Stomach (tissue), 9 donors: ENCODE measurements around the gene BCAP29. TPM values are rescaled to one million over a fixed set of nuclear protein-coding genes. Genes with fewer than 3 reads are reported as not detected.

Experiments used
- DNase-seq, 2 donors: peaks; one replicate each; pipeline versions ENCODE4 v3.0.0 to v3.0.0-alpha.2; 2013 to 2019
- H3K27ac ChIP-seq, 5 donors: fragments of 200-600 bp in 4 of 5; sonication (generic) in 4 of 5; one replicate each; pipeline ENCODE4 v1.5.1; 2013 to 2019; ENCODE audit warnings: mild to moderate bottlenecking in 1 of 5, moderate library complexity in 1 of 5
- H3K27me3 ChIP-seq, 3 donors: fragments of 200-600 bp; sonication (generic); one replicate each; pipeline ENCODE4 v1.5.1; 2017 to 2019; ENCODE audit warnings: mixed run types in 1 of 3
- H3K36me3 ChIP-seq, 4 donors: fragments of 200-600 bp; sonication (generic); 1 replicate in 3 of 4; 2 replicates in 1 of 4; pipeline ENCODE4 v1.5.1; 2016 to 2019
- H3K4me1 ChIP-seq, 4 donors: fragments of 200-600 bp; sonication (generic); one replicate each; pipeline ENCODE4 v1.5.1; 2016 to 2019
- H3K4me3 ChIP-seq, 4 donors: fragments of 200-600 bp; sonication (generic) in 3 of 4; one replicate each; pipeline ENCODE4 v1.5.1; 2016 to 2019; ENCODE audit warnings: mild to moderate bottlenecking in 1 of 4
- H3K9me3 ChIP-seq, 4 donors: fragments of 200-600 bp; sonication (generic); one replicate each; pipeline ENCODE4 v1.5.1; 2016 to 2019
- EP300 ChIP-seq: sonication (generic); formaldehyde crosslinking; IDR thresholded peaks from one replicate; pipeline ENCODE4 v1.6.1; 2017; ENCODE audit warnings: antibody characterized with exemption
- POLR2A ChIP-seq, 4 donors: fragments of 450-650 bp; IDR thresholded peaks; one replicate each; pipeline ENCODE4 v1.6.1; 2016; ENCODE audit warnings: antibody characterized with exemption in 4 of 4, control low read depth in 2 of 4, mild to moderate bottlenecking in 1 of 4, moderate library complexity in 1 of 4
- POLR2AphosphoS5 ChIP-seq, 3 donors: sonication (generic); formaldehyde crosslinking; IDR thresholded peaks; one replicate each; pipeline ENCODE4 v1.6.1; 2016; ENCODE audit warnings: antibody characterized with exemption in 3 of 3
- WGBS, 5 donors: extraction: QIAGEN DNeasy Blood & Tissue Kit in 3 of 5; methylation state at CpG; one replicate each; pipeline versions ENCODE4 v1.1.5 to v1.1.7; 2013 to 2018; 5-methylcytosine and 5-hydroxymethylcytosine counted together
- intact Hi-C: fragments of 100-400 bp; cut with DNase I; formaldehyde crosslinking; loops from one replicate; pipeline ENCODE4 v1.15.1; 2023; ENCODE audit warnings: low total_unique reads
- polyA plus RNA-seq, 3 donors: library from polyadenylated mRNA; stranded (reverse); fragments of 200-250 nt; gene quantifications; one replicate each; pipeline ENCODE4 v1.2.3, GENCODE V29; 2013
- total RNA-seq, 5 donors: library from RNA; depleted of rRNA; stranded (reverse); fragments of >200 nt; gene quantifications; one replicate each; pipeline versions ENCODE4 v1.1.0 to v1.2.3, GENCODE V29; 2014 to 2016
- TF ChIP-seq, protein P1 (sequence below), 7 experiments: fragments of 450-650 bp in 4 of 7; fragments of 200-600 bp in 3 of 7; sonication (generic) in 3 of 7; IDR thresholded peaks; one replicate each; pipeline ENCODE4 v1.5.1; 2016 to 2019; ENCODE audit warnings: antibody characterized with exemption in 7 of 7, control low read depth in 2 of 7, mild to moderate bottlenecking in 1 of 7
- donor health status: healthy with polysubstance abuse.
- donor health status: Bipolar disorder and iron deficiency.
- donor health status: healthy.

The BCAP29 gene
- total and polyA plus RNA-seq, 8 donors: 26.1 to 73.1 (median 44.8) TPM

DNA sequence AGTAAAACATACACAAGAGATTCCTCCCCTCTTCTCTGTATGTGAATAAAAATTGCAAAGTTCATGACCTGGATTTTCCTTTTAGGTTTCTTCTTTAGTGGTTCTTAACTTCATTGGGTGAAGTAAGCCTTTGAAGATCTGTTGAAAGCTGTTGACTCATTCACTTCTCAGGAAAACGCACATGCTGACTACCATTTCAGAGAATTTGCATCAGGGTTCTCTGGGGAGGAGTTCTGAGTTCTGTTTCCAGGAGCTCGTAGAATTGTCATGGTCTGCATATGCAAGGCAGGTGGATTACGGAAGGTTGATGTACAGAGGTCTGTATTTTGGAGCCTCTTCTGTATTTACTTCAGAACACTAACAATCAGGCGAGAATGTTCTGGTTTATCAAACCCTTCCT, 79.6 kb downstream of the BCAP29 start:
- no peaks in the 10 kb centered on the region for H3K9me3 ChIP-seq
- no peak overlapping the region for H3K4me3 ChIP-seq
- H3K27me3 ChIP-seq: peaks cover 0 to 53% (median 21%) of the 10 kb centered on the region in 3 donors
- WGBS, 5 donors: 71 to 81% (median 74%) methylated on average over 4 of the region's 4 CpGs
- no peak for DNase-seq
- TF ChIP-seq POLR2A (IDR thresholded peaks at IDR 0.05) (no peak), EP300 (no peak), POLR2AphosphoS5 (IDR thresholded peaks at IDR 0.05) (no peak)
- TF ChIP-seq, protein P1, sequence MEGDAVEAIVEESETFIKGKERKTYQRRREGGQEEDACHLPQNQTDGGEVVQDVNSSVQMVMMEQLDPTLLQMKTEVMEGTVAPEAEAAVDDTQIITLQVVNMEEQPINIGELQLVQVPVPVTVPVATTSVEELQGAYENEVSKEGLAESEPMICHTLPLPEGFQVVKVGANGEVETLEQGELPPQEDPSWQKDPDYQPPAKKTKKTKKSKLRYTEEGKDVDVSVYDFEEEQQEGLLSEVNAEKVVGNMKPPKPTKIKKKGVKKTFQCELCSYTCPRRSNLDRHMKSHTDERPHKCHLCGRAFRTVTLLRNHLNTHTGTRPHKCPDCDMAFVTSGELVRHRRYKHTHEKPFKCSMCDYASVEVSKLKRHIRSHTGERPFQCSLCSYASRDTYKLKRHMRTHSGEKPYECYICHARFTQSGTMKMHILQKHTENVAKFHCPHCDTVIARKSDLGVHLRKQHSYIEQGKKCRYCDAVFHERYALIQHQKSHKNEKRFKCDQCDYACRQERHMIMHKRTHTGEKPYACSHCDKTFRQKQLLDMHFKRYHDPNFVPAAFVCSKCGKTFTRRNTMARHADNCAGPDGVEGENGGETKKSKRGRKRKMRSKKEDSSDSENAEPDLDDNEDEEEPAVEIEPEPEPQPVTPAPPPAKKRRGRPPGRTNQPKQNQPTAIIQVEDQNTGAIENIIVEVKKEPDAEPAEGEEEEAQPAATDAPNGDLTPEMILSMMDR (IDR thresholded peaks at IDR 0.05): no peak
- intact Hi-C loops: no loop called here
- H3K27ac ChIP-seq: no peak overlapping the region
- no peaks in the 10 kb centered on the region for H3K36me3 ChIP-seq
- peaks cover 19 to 23% (median 20%) of the 10 kb centered on the region in 4 donors for H3K4me1 ChIP-seq

DNA sequence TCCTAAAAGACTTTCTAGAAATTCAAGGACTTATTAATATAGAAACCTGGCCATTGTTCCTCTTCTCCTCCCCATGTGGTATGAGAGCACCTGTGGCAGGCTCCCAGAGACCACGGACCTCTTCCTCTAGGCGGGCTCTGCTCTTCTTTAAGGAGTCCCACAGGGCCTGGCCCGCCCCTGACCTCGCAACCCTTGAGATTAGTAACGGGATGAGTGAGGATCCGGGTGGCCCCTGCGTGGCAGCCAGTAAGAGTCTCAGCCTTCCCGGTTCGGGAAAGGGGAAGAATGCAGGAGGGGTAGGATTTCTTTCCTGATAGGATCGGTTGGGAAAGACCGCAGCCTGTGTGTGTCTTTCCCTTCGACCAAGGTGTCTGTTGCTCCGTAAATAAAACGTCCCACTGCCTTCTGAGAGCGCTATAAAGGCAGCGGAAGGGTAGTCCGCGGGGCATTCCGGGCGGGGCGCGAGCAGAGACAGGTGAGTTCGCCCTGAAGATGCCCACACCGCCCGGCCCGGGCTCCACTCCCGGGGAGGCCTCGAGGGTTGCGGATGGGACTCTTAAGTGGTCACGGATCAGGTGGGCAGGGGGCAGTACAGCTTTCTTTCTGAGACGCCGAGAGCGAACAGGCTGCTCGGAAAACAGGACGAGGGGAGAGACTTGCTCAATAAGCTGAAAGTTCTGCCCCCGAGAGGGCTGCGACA, 80.5 kb downstream of the BCAP29 start, which contains the start of gene SLC26A4:
TSS of gene SLC26A4 (plus strand) at position 448 of the 700 bp plus-strand sequence. CDS start 814 bp downstream, outside the sequence.
- Histone ChIP-seq H3K36me3 (no peaks in the 10 kb centered on the region), H3K27me3 (peaks cover 0 to 58% (median 21%) of the 10 kb centered on the region in 3 donors), H3K4me3 (peak within 1 kb of the TSS; percentile 48 to 70 (median 54)), H3K27ac (peak within 1 kb of the TSS in 1 of 5 donors; percentile 26), H3K4me1 (peaks cover 19 to 23% (median 20%) of the 10 kb centered on the region in 4 donors), H3K9me3 (no peaks in the 10 kb centered on the region)
- no peak for DNase-seq
- TF ChIP-seq POLR2A (IDR thresholded peaks at IDR 0.05) (no peak), EP300 (no peak), POLR2AphosphoS5 (IDR thresholded peaks at IDR 0.05) (no peak)
- TF ChIP-seq, protein P1 (IDR thresholded peaks at IDR 0.05): no peak
- intact Hi-C loops: no loop called here
- WGBS, 5 donors: 2 to 10% (median 4%) methylated on average over 20 to 37 of the region's 37 CpGs

DNA sequence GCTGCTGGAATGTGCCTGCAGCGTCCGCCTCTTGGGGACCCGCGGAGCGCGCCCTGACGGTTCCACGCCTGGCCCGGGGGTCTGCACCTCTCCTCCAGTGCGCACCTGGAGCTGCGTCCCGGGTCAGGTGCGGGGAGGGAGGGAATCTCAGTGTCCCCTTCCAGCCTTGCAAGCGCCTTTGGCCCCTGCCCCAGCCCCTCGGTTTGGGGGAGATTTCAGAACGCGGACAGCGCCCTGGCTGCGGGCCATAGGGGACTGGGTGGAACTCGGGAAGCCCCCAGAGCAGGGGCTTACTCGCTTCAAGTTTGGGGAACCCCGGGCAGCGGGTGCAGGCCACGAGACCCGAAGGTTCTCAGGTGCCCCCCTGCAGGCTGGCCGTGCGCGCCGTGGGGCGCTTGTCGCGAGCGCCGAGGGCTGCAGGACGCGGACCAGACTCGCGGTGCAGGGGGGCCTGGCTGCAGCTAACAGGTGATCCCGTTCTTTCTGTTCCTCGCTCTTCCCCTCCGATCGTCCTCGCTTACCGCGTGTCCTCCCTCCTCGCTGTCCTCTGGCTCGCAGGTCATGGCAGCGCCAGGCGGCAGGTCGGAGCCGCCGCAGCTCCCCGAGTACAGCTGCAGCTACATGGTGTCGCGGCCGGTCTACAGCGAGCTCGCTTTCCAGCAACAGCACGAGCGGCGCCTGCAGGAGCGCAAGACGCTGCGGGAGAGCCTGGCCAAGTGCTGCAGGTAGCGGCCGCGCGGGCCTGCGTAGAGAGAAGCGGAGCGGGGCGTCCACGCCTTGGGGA, 81.2 kb downstream of the BCAP29 start:
- Histone ChIP-seq H3K27me3 (peaks cover 0 to 58% (median 21%) of the 10 kb centered on the region in 3 donors), H3K4me3 (peak overlapping the region; percentile 48 to 70 (median 54)), H3K9me3 (no peaks in the 10 kb centered on the region), H3K36me3 (no peaks in the 10 kb centered on the region), H3K4me1 (peaks cover 19 to 23% (median 20%) of the 10 kb centered on the region in 4 donors), H3K27ac (peak overlapping the region in 1 of 5 donors; percentile 26)
- TF ChIP-seq EP300 (no peak), POLR2A (IDR thresholded peaks at IDR 0.05) (no peak), POLR2AphosphoS5 (IDR thresholded peaks at IDR 0.05) (no peak)
- TF ChIP-seq, protein P1 (IDR thresholded peaks at IDR 0.05): peak in 2 of 7 experiments; percentile 13 to 17
- 1 to 2% (median 1%) methylated on average over 54 to 73 of the region's 73 CpGs for WGBS, 5 donors
- intact Hi-C loops: no loop called here
- peak; percentile 71 to 84 for DNase-seq

DNA sequence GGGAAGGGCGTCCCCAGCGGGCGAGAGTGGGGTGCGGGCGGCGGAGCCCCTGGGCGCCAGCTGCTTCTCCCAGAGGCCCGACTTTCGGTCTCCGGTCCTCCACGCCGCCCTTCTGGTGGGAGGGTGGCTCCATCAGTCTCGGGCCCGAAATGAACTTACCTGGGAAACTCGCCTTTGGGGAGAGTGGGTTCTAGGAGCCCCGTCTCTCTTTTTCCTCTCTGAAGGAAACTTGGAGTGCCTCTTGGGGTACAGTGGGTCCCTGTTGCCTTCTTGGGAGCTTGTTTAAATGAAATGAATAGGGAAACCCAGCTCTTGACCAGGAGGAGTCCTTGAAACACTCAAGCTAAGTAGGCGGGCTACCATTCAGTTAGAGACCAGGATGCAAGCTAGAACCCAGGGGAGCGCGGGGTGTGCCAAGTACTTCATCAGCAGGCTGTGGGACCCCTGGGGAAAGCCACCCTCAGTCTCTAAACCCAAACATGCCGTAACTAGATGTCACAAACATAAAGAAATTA, 81.9 kb downstream of the BCAP29 start:
- H3K4me1 ChIP-seq: peaks cover 19 to 23% (median 20%) of the 10 kb centered on the region in 4 donors
- no peaks in the 10 kb centered on the region for H3K9me3 ChIP-seq
- 7 to 11% (median 11%) methylated on average over 19 to 20 of the region's 20 CpGs for WGBS, 5 donors
- H3K36me3 ChIP-seq: no peaks in the 10 kb centered on the region
- peak overlapping the region in 1 of 5 donors; percentile 26 for H3K27ac ChIP-seq
- TF ChIP-seq POLR2A (IDR thresholded peaks at IDR 0.05): no peak
- no peak for TF ChIP-seq EP300
- TF ChIP-seq, protein P1 (IDR thresholded peaks at IDR 0.05): no peak
- no peak for TF ChIP-seq POLR2AphosphoS5 (IDR thresholded peaks at IDR 0.05)
- intact Hi-C loops: no loop called here
- peaks cover 0 to 58% (median 21%) of the 10 kb centered on the region in 3 donors for H3K27me3 ChIP-seq
- peak overlapping the region; percentile 48 to 70 (median 54) for H3K4me3 ChIP-seq
- DNase-seq: no peak
